GF-D8 (cell line): ENCODE data around the gene UGT1A5.
"Not testable (repeated sequence)": the region's sequence is repeated elsewhere in the genome, so short reads cannot be mapped to it uniquely, and the experiment has no call there.

Source experiments
- DNase-seq: peaks from one replicate; lab custom pipeline; 2025; lab: John Stamatoyannopoulos, UW

The UGT1A5 gene

GRCh38 chr2:233693963-233694362 lies 18.7 kb upstream of the UGT1A5 start:
- DNase-seq = no peak

- DNase-seq = no peak
These were observed 14.0 kb upstream of the UGT1A5 start for GRCh38 chr2:233698740-233699139.

- DNase-seq = peak; percentile 47
These were observed 13.2 kb upstream of the UGT1A5 start for GRCh38 chr2:233699424-233700027.

- DNase-seq = peak; percentile 84
These were observed 12.6 kb upstream of the UGT1A5 start for GRCh38 chr2:233700028-233700635.

- DNase-seq = not testable (repeated sequence)
These were observed 11.9 kb upstream of the UGT1A5 start for GRCh38 chr2:233700842-233701241.

GRCh38 chr2:233702238-233702637 lies 10.5 kb upstream of the UGT1A5 start:
- no peak for DNase-seq

GRCh38 chr2:233705911-233706506 lies 6.7 kb upstream of the UGT1A5 start:
- no peak for DNase-seq

GRCh38 chr2:233706720-233707119 lies 6.0 kb upstream of the UGT1A5 start:
- DNase-seq = no peak

- DNase-seq = no peak
These were observed 4.6 kb upstream of the UGT1A5 start for GRCh38 chr2:233707940-233708644.

- no peak for DNase-seq
These were observed 3.8 kb upstream of the UGT1A5 start for GRCh38 chr2:233708942-233709341.

GRCh38 chr2:233711312-233712008 lies 1.2 kb upstream of the UGT1A5 start:
- DNase-seq = no peak

- no peak for DNase-seq
These were observed 532 bp downstream of the UGT1A5 start for GRCh38 chr2:233713262-233713615.

GRCh38 chr2:233714121-233714520 lies 1.4 kb downstream of the UGT1A5 start:
- no peak for DNase-seq

GRCh38 chr2:233718552-233718951 lies 5.8 kb downstream of the UGT1A5 start, which contains the start of gene UGT1A4:
TSS of gene UGT1A4 (plus strand) at chr2:233718736. CDS start at chr2:233718821, 85 bp downstream.
- DNase-seq = no peak

- no peak for DNase-seq
These were observed 16.1 kb downstream of the UGT1A5 start, which contains the start of gene UGT1A3 for GRCh38 chr2:233728723-233729301. TSS of gene UGT1A3 (plus strand) at chr2:233729042. CDS start at chr2:233729127, 85 bp downstream.

- not testable (repeated sequence) for DNase-seq
These were observed 24.4 kb downstream of the UGT1A5 start for GRCh38 chr2:233736868-233737653.

GRCh38 chr2:233740870-233741269 lies 28.2 kb downstream of the UGT1A5 start:
- no peak for DNase-seq

- DNase-seq = no peak
These were observed 31.0 kb downstream of the UGT1A5 start for GRCh38 chr2:233743464-233744259.

- no peak for DNase-seq
These were observed 32.5 kb downstream of the UGT1A5 start for GRCh38 chr2:233745073-233745755.

- DNase-seq = not testable (repeated sequence)
These were observed 33.1 kb downstream of the UGT1A5 start for GRCh38 chr2:233745838-233746237.
